HepG2 (cell line): ENCODE measurements around the gene RSBN1L. TPM values are rescaled to one million over a fixed set of nuclear protein-coding genes. Genes with fewer than 3 reads are reported as not detected.

Experiments
- CENPX ChIP-seq: sonication (generic); formaldehyde crosslinking; IDR thresholded peaks from 2 replicates; pipeline ENCODE4 v1.9.0; 2021; ENCODE audit warnings: mild to moderate bottlenecking, missing genetic modification reagents, moderate library complexity
- ELF3 ChIP-seq: IDR thresholded peaks from 2 replicates; pipeline ENCODE4 v1.6.1; 2016; ENCODE audit warnings: missing genetic modification reagents, missing compliant biosample characterization
- GATAD2A ChIP-seq: IDR thresholded peaks from 2 replicates; pipeline ENCODE4 v1.6.1; 2016
- HDAC1 ChIP-seq: sonication (generic); formaldehyde crosslinking; IDR thresholded peaks from 2 replicates; pipeline ENCODE4 v1.5.1; 2020; ENCODE audit warnings: mild to moderate bottlenecking, missing genetic modification reagents
- HES4 ChIP-seq: sonication (generic); formaldehyde crosslinking; IDR thresholded peaks from 2 replicates; pipeline ENCODE4 v1.9.0; 2021; ENCODE audit warnings: mild to moderate bottlenecking, missing genetic modification reagents, borderline replicate concordance
- HOXA3 ChIP-seq: sonication (generic); formaldehyde crosslinking; IDR thresholded peaks from 2 replicates; pipeline ENCODE4 v1.5.0; 2020; ENCODE audit warnings: missing genetic modification reagents
- IRF2 ChIP-seq: IDR thresholded peaks from 2 replicates; pipeline ENCODE4 v1.6.1; 2018; ENCODE audit warnings: missing genetic modification reagents, missing compliant biosample characterization
- KMT2B ChIP-seq: IDR thresholded peaks from 2 replicates; pipeline ENCODE4 v1.6.1; 2016; ENCODE audit warnings: missing genetic modification reagents, missing compliant biosample characterization
- RXRB ChIP-seq: IDR thresholded peaks from 2 replicates; pipeline ENCODE4 v1.6.1; 2016; ENCODE audit warnings: borderline replicate concordance, missing genetic modification reagents, missing compliant biosample characterization
- SALL1 ChIP-seq: sonication (generic); formaldehyde crosslinking; IDR thresholded peaks from 2 replicates; pipeline ENCODE4 v1.8.0; 2022; ENCODE audit warnings: mild to moderate bottlenecking, missing genetic modification reagents
- SMARCC2 ChIP-seq: fragments of 450-650 bp; IDR thresholded peaks from 2 replicates; pipeline ENCODE4 v1.6.1; 2017; ENCODE audit warnings: antibody characterized with exemption, mild to moderate bottlenecking
- SOX13 ChIP-seq, 3 experiments: fragments of 450-650 bp in 1 of 3; sonication (generic) in 1 of 3; formaldehyde crosslinking in 1 of 3; IDR thresholded peaks in 2 of 3; conservative IDR thresholded peaks in 1 of 3; 2 replicates each; pipeline versions ENCODE4 v1.5.0 to v1.6.1; 2016 to 2020; ENCODE audit warnings: antibody characterized with exemption in 1 of 3, mild to moderate bottlenecking in 1 of 3, missing compliant biosample characterization in 1 of 3, missing genetic modification reagents in 1 of 3, moderate library complexity in 1 of 3
- U2AF2 ChIP-seq: fragments of 200-400 bp; formaldehyde crosslinking; IDR thresholded peaks from 2 replicates; pipeline ENCODE4 v1.6.1; 2017; ENCODE audit warnings: low read depth, mild to moderate bottlenecking, low read length
- ZFX ChIP-seq: sonication (generic); formaldehyde crosslinking; IDR thresholded peaks from 2 replicates; pipeline ENCODE4 v1.4.0; 2020; ENCODE audit warnings: mild to moderate bottlenecking, low read depth, missing genetic modification reagents, moderate library complexity
- ZNF260 ChIP-seq: sonication (generic); formaldehyde crosslinking; IDR thresholded peaks from 2 replicates; pipeline ENCODE4 v1.4.0; 2020; ENCODE audit warnings: missing genetic modification reagents, low read depth, mild to moderate bottlenecking, borderline replicate concordance
- ZNF570 ChIP-seq: sonication (generic); formaldehyde crosslinking; IDR thresholded peaks from 2 replicates; pipeline ENCODE4 v1.4.0; 2020; ENCODE audit warnings: mild to moderate bottlenecking, missing genetic modification reagents, borderline replicate concordance
- ZNF737 ChIP-seq: sonication (generic); formaldehyde crosslinking; IDR thresholded peaks from 2 replicates; pipeline ENCODE4 v1.5.0; 2020; ENCODE audit warnings: missing genetic modification reagents, mild to moderate bottlenecking, borderline replicate concordance
- polyA plus RNA-seq, 8 experiments: library from polyadenylated mRNA; depleted of rRNA in 3 of 8; stranded (reverse) in 7 of 8; unstranded in 1 of 8; fragments of >200 nt; fragmentation: Illumina TruSeq in 4 of 8; extraction: Trizol in 4 of 8; gene quantifications; 2 replicates each; pipeline versions ENCODE4 v1.2.1 to v1.2.3, GENCODE V29; 2011 to 2016; ENCODE audit warnings: low read depth in 4 of 8, missing spikeins in 1 of 8, mixed read lengths in 1 of 8; ENCODE audit not compliant: insufficient read depth in 1 of 8
- total RNA-seq, 5 experiments: library from RNA; depleted of rRNA; stranded (reverse); fragments of >200 nt; fragmentation: Illumina TruSeq; extraction: Trizol; gene quantifications; 2 replicates each; pipeline ENCODE4 v1.2.3, GENCODE V29; 2016; ENCODE audit warnings: low read depth in 1 of 5
- TF ChIP-seq, protein P1 (sequence below): sonication (generic); formaldehyde crosslinking; IDR thresholded peaks from 2 replicates; pipeline ENCODE4 v1.5.0; 2020; ENCODE audit warnings: missing genetic modification reagents
- TF ChIP-seq, protein P2 (sequence below): sonication (generic); formaldehyde crosslinking; conservative IDR thresholded peaks from 2 replicates; pipeline ENCODE4 v1.4.0; 2020; ENCODE audit warnings: missing genetic modification reagents
- TF ChIP-seq, protein P3 (sequence below): conservative IDR thresholded peaks from 2 replicates; pipeline ENCODE4 v1.6.1; 2018; ENCODE audit warnings: missing genetic modification reagents
- TF ChIP-seq, protein P4 (sequence below): sonication (generic); formaldehyde crosslinking; IDR thresholded peaks from 2 replicates; pipeline ENCODE4 v1.8.1; 2022; ENCODE audit warnings: mild to moderate bottlenecking, missing genetic modification reagents
- TF ChIP-seq, protein P5 (sequence below): IDR thresholded peaks from 2 replicates; pipeline ENCODE4 v1.6.1; 2016; ENCODE audit warnings: missing genetic modification reagents, missing compliant biosample characterization
- TF ChIP-seq, protein P6 (sequence below): IDR thresholded peaks from 2 replicates; pipeline ENCODE4 v1.6.1; 2016; ENCODE audit warnings: mild to moderate bottlenecking, missing biosample characterization, missing genetic modification reagents

The RSBN1L gene
- total and polyA plus RNA-seq, 2 of the 13 experiments (the other 11 are each of a cell fraction or from before 2014, with no cell fraction given) = 7.7 to 21.3 TPM

DNA sequence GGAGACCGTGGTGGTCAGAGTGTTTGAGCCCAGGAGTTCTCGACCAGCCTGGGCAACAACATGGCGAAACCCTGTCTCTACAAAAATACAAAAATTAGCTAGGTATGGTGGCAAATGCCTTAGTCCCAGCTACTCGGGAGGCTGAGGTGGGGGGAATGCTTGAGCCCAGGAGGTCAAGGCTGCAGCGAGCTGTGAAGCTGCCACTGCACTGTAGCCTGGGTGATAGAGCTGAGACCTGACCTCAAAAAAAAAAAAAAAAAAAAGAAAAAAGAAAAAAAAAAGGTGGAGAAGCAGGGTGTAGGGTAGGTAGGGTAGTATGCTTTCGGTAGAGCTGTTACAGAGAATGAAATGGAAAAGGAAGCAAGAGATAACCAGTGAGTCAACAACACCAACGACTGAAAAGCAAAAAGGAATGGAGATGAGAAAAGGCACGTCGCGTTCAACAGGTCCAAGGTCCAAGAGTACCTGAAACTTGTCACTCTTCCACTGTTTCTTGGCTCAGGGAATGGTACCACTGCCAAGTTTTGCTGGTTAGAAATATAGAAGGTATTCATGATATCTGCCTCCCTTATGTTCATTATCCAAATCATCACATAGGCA is 4.3 kb upstream of the RSBN1L start (continued):
- no peak for TF ChIP-seq ZNF570 (CRISPR knock-in tag)
- TF ChIP-seq, protein P1, sequence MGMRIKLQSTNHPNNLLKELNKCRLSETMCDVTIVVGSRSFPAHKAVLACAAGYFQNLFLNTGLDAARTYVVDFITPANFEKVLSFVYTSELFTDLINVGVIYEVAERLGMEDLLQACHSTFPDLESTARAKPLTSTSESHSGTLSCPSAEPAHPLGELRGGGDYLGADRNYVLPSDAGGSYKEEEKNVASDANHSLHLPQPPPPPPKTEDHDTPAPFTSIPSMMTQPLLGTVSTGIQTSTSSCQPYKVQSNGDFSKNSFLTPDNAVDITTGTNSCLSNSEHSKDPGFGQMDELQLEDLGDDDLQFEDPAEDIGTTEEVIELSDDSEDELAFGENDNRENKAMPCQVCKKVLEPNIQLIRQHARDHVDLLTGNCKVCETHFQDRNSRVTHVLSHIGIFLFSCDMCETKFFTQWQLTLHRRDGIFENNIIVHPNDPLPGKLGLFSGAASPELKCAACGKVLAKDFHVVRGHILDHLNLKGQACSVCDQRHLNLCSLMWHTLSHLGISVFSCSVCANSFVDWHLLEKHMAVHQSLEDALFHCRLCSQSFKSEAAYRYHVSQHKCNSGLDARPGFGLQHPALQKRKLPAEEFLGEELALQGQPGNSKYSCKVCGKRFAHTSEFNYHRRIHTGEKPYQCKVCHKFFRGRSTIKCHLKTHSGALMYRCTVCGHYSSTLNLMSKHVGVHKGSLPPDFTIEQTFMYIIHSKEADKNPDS (CRISPR knock-in tag) = no peak
- peak; percentile 63; the same call in 1 of the 2 replicates for TF ChIP-seq HOXA3 (CRISPR knock-in tag)
- TF ChIP-seq ZNF737 (CRISPR knock-in tag) = no peak
- TF ChIP-seq SMARCC2 = no peak
- TF ChIP-seq, protein P2, sequence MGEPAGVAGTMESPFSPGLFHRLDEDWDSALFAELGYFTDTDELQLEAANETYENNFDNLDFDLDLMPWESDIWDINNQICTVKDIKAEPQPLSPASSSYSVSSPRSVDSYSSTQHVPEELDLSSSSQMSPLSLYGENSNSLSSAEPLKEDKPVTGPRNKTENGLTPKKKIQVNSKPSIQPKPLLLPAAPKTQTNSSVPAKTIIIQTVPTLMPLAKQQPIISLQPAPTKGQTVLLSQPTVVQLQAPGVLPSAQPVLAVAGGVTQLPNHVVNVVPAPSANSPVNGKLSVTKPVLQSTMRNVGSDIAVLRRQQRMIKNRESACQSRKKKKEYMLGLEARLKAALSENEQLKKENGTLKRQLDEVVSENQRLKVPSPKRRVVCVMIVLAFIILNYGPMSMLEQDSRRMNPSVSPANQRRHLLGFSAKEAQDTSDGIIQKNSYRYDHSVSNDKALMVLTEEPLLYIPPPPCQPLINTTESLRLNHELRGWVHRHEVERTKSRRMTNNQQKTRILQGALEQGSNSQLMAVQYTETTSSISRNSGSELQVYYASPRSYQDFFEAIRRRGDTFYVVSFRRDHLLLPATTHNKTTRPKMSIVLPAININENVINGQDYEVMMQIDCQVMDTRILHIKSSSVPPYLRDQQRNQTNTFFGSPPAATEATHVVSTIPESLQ (CRISPR knock-in tag) = no peak
- TF ChIP-seq ZNF260 (CRISPR knock-in tag) = no peak
- peak; percentile 57; the same call in 1 of the 2 replicates for TF ChIP-seq IRF2 (CRISPR knock-in tag)
- TF ChIP-seq HES4 = no peak
- TF ChIP-seq, protein P3, sequence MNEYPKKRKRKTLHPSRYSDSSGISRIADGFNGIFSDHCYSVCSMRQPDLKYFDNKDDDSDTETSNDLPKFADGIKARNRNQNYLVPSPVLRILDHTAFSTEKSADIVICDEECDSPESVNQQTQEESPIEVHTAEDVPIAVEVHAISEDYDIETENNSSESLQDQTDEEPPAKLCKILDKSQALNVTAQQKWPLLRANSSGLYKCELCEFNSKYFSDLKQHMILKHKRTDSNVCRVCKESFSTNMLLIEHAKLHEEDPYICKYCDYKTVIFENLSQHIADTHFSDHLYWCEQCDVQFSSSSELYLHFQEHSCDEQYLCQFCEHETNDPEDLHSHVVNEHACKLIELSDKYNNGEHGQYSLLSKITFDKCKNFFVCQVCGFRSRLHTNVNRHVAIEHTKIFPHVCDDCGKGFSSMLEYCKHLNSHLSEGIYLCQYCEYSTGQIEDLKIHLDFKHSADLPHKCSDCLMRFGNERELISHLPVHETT (CRISPR knock-in tag) = no peak
- TF ChIP-seq KMT2B = 0 out of 2 replicates have a peak, but pooled peaks have one; percentile 23
- no peak for TF ChIP-seq SALL1 (CRISPR knock-in tag)
- 0 out of 2 replicates have a peak, but pooled peaks have one; percentile 28 for TF ChIP-seq HDAC1 (CRISPR knock-in tag)
- TF ChIP-seq SOX13 (IDR thresholded peaks at IDR 0.05) = no peak
- TF ChIP-seq SOX13 (CRISPR knock-in tag; conservative IDR thresholded peaks at IDR 0.05 in 1 of 2, IDR thresholded peaks at IDR 0.05 in 1 of 2) = peak in 1 of 2 experiments; percentile 24; a peak in 1 of 4 replicates
- TF ChIP-seq GATAD2A (CRISPR knock-in tag) = peak; percentile 57; the same call in 1 of the 2 replicates
- TF ChIP-seq U2AF2 = no peak
- TF ChIP-seq, protein P4, sequence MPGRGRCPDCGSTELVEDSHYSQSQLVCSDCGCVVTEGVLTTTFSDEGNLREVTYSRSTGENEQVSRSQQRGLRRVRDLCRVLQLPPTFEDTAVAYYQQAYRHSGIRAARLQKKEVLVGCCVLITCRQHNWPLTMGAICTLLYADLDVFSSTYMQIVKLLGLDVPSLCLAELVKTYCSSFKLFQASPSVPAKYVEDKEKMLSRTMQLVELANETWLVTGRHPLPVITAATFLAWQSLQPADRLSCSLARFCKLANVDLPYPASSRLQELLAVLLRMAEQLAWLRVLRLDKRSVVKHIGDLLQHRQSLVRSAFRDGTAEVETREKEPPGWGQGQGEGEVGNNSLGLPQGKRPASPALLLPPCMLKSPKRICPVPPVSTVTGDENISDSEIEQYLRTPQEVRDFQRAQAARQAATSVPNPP (CRISPR knock-in tag) = no peak
- TF ChIP-seq, protein P5, sequence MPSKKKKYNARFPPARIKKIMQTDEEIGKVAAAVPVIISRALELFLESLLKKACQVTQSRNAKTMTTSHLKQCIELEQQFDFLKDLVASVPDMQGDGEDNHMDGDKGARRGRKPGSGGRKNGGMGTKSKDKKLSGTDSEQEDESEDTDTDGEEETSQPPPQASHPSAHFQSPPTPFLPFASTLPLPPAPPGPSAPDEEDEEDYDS (CRISPR knock-in tag) = peak; percentile 17; the same call in 1 of the 2 replicates
- peak; percentile 68 for TF ChIP-seq ELF3 (CRISPR knock-in tag)
- TF ChIP-seq CENPX = no peak
- peak; percentile 16; the same call in 1 of the 2 replicates for TF ChIP-seq ZFX (CRISPR knock-in tag)
- 0 out of 2 replicates have a peak, but pooled peaks have one; percentile 52 for TF ChIP-seq RXRB (CRISPR knock-in tag)
- TF ChIP-seq, protein P6, sequence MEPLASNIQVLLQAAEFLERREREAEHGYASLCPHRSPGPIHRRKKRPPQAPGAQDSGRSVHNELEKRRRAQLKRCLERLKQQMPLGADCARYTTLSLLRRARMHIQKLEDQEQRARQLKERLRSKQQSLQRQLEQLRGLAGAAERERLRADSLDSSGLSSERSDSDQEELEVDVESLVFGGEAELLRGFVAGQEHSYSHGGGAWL (CRISPR knock-in tag) = no peak
